Measurements from ENCODE around the gene EIF2D. TPM values are rescaled to one million over a fixed set of nuclear protein-coding genes. Genes with fewer than 3 reads are reported as not detected.

The EIF2D gene
- polyA plus RNA-seq, 2 of the 4 experiments (the other 2 are of a cell fraction), result 31.8 to 63.2 TPM

DNA sequence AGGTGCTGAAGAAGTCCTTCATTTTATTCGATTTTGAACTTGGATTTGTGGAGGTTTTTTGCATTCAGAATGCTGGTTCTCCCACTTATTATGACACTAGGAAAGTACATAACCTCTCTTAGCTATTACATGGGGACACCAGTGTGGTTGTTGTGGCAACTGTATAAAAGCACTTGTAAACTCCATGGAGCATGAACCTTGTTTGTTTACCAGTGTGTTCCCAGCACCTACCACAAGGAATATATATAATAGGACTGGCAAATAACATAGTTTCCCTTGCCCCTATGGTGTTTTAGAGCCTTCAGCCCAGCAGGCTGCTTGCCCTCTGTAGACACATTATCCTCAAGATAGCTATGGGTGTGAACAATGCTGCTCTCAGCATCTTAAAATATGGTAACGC is 61.8 kb downstream of the EIF2D start (continued):
- TF ChIP-seq, protein P1, sequence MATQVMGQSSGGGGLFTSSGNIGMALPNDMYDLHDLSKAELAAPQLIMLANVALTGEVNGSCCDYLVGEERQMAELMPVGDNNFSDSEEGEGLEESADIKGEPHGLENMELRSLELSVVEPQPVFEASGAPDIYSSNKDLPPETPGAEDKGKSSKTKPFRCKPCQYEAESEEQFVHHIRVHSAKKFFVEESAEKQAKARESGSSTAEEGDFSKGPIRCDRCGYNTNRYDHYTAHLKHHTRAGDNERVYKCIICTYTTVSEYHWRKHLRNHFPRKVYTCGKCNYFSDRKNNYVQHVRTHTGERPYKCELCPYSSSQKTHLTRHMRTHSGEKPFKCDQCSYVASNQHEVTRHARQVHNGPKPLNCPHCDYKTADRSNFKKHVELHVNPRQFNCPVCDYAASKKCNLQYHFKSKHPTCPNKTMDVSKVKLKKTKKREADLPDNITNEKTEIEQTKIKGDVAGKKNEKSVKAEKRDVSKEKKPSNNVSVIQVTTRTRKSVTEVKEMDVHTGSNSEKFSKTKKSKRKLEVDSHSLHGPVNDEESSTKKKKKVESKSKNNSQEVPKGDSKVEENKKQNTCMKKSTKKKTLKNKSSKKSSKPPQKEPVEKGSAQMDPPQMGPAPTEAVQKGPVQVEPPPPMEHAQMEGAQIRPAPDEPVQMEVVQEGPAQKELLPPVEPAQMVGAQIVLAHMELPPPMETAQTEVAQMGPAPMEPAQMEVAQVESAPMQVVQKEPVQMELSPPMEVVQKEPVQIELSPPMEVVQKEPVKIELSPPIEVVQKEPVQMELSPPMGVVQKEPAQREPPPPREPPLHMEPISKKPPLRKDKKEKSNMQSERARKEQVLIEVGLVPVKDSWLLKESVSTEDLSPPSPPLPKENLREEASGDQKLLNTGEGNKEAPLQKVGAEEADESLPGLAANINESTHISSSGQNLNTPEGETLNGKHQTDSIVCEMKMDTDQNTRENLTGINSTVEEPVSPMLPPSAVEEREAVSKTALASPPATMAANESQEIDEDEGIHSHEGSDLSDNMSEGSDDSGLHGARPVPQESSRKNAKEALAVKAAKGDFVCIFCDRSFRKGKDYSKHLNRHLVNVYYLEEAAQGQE (IDR thresholded peaks at IDR 0.05), result no peak

DNA sequence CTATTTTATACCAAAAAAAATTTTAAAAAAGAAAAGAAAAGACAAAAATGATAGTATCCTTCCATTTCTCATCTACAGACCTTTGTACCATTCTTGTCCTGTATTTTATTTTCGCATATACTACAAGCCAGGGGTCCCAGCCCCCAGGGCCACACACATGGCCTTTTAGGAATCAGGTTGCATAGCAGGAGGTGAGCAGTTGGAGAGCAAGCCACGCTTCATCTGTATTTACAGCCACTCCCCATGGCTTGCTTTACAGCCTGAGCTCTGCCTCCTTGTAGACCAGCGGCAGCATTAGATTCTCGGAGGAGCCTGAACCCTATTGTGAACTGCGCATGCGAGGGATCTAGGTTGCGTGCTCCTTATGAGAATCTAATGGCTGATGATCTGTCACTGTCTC is 65.2 kb downstream of the EIF2D start:
- CTCF ChIA-PET, result interaction anchor here (1.4 to 14.4 kb wide), 3 partner anchors 32 to 68 kb away, joined by 3 to 219 read pairs (median 11); no protein-coding TSS in a partner anchor
- POLR2A ChIA-PET, result no interaction called here
- ATAC-seq (no peak), FAIRE-seq (no peak), DNase-seq (ENCODE audit: low read depth in 1 of 2, low spot score in 1 of 2) (no peak)
- Histone ChIP-seq H3K4me1 (no peaks in the 10 kb centered on the region), H3K27ac (no peak overlapping the region), H3K4me3 (no peak overlapping the region), H3K4me2 (no peak overlapping the region), H3K9me3 (no peaks in the 10 kb centered on the region)
- WGBS (ENCODE audit: missing lambda C conversion rate), result 70% methylated on average over 7 of the region's 7 CpGs
- no peak for TF ChIP-seq EHMT2 (IDR thresholded peaks at IDR 0.05; ENCODE audit: low read depth)
- TF ChIP-seq HOXB13 (CRISPR knock-in tag; IDR thresholded peaks at IDR 0.05; ENCODE audit: low read depth), result no peak
- TF ChIP-seq FOSB (CRISPR knock-in tag; IDR thresholded peaks at IDR 0.05), result no peak
- TF ChIP-seq, protein P2, sequence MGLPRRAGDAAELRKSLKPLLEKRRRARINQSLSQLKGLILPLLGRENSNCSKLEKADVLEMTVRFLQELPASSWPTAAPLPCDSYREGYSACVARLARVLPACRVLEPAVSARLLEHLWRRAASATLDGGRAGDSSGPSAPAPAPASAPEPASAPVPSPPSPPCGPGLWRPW (IDR thresholded peaks at IDR 0.05), result no peak
- TF ChIP-seq HOXB5 (CRISPR knock-in tag; IDR thresholded peaks at IDR 0.05), result no peak
- TF ChIP-seq POLR2A (IDR thresholded peaks at IDR 0.05; ENCODE audit: low read length), result no peak
- TF ChIP-seq FOSL2 (IDR thresholded peaks at IDR 0.05), result no peak
- no peak for TF ChIP-seq FOSL2 (CRISPR knock-in tag; IDR thresholded peaks at IDR 0.05)
- TF ChIP-seq, protein P3, sequence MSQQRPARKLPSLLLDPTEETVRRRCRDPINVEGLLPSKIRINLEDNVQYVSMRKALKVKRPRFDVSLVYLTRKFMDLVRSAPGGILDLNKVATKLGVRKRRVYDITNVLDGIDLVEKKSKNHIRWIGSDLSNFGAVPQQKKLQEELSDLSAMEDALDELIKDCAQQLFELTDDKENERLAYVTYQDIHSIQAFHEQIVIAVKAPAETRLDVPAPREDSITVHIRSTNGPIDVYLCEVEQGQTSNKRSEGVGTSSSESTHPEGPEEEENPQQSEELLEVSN (IDR thresholded peaks at IDR 0.05; ENCODE audit: borderline replicate concordance, low read depth), result no peak
- TF ChIP-seq RFX5 (IDR thresholded peaks at IDR 0.05), result no peak

DNA sequence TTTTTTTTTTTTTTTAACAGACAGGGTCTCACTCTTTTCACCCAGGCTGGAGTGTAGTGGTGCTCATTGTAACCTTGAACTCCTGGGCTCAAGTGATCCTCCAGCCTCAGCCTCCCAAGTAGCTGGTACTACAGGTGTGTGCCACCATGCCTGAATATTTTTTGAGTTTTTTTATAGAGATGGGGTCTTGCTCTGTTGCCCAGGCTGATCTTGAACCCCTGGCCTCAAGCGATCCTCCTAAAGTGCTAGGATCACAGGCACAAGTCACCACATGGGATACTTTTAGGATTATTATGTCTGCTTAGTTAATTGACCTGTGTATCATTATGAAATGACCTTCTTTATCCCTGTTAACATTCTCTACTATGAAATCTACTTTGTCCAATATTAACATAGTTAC is 66.9 kb downstream of the EIF2D start:
- no peaks in the 10 kb centered on the region for H3K4me1 ChIP-seq
- H3K9me3 ChIP-seq, result no peaks in the 10 kb centered on the region
- no peak overlapping the region for H3K27ac ChIP-seq
- CTCF ChIA-PET, result interaction anchor here (0.6 to 14.4 kb wide), 40 partner anchors 10 to 441 kb away, joined by 3 to 219 read pairs (median 6); partner anchors contain the start of genes EIF2D and IKBKE
- no peak overlapping the region for H3K4me3 ChIP-seq
- no peak overlapping the region for H3K4me2 ChIP-seq
- POLR2A ChIA-PET, result interaction anchor here (0.6 kb wide), 1 partner anchor 46 kb away, joined by 4 read pairs; no protein-coding TSS in a partner anchor
- FAIRE-seq, result no peak
- peak in 1 of 2 experiments; percentile 22; a peak in 2 of 6 replicates for ATAC-seq
- TF ChIP-seq FOSL2 (IDR thresholded peaks at IDR 0.05) (no peak), FOSL2 (CRISPR knock-in tag; IDR thresholded peaks at IDR 0.05) (no peak), RAD21 (conservative IDR thresholded peaks at IDR 0.05 in 1 of 2, IDR thresholded peaks at IDR 0.05 in 1 of 2) (no peak), TFCP2L1 (CRISPR knock-in tag; IDR thresholded peaks at IDR 0.05) (no peak), EP300 (IDR thresholded peaks at IDR 0.05) (no peak), NR3C1 (IDR thresholded peaks at IDR 0.05) (no peak), ZNF302 (CRISPR knock-in tag; IDR thresholded peaks at IDR 0.05) (no peak), HDAC2 (IDR thresholded peaks at IDR 0.05) (no peak)
- TF ChIP-seq, protein P2 (IDR thresholded peaks at IDR 0.05), result no peak
- TF ChIP-seq, protein P1 (IDR thresholded peaks at IDR 0.05), result no peak
- no peak for DNase-seq (ENCODE audit: low read depth in 1 of 2, low spot score in 1 of 2)
- WGBS (ENCODE audit: missing lambda C conversion rate), result 92% methylated on average over 1 of the region's 1 CpG
